ENCODE results near the gene HMCES. TPM values are rescaled to one million over a fixed set of nuclear protein-coding genes. Genes with fewer than 3 reads are reported as not detected.

Gene HMCES
- total and polyA plus RNA-seq, 5 donors from 2014 or later = 64.1 to 115 (median 91.2) TPM

- peaks cover 31% of the 10 kb centered on the region for H3K36me3 Mint-ChIP-seq
- ATAC-seq (ENCODE audit: low read depth in 2 of 2) (no peak), DNase-seq (no peak)
- Histone ChIP-seq H3K4me1 (ENCODE audit: control insufficient read depth, insufficient read depth, low read length, poor library complexity, severe bottlenecking) (no peaks in the 10 kb centered on the region), H3K27me3 (ENCODE audit: control insufficient read depth, insufficient read depth, low read length) (no peaks in the 10 kb centered on the region), H3K36me3 (ENCODE audit: control insufficient read depth, insufficient read depth, low read length) (peaks cover 62% of the 10 kb centered on the region), H3K4me3 (ENCODE audit: low read depth, low read length) (no peak overlapping the region), H3K9me3 (ENCODE audit: control insufficient read depth in 2 of 2, low read length in 2 of 2) (no peaks in the 10 kb centered on the region), H3K27ac (ENCODE audit: insufficient read depth, low read length, poor library complexity, severe bottlenecking) (no peak overlapping the region)
- no peaks in the 10 kb centered on the region for H3K9me3 Mint-ChIP-seq
- peaks cover 22 to 33% (median 23%) of the 10 kb centered on the region in 4 donors for H3K4me1 Mint-ChIP-seq
- H3K27ac Mint-ChIP-seq = peak overlapping the region in 2 of 3 donors; percentile 38 to 80
- no peak overlapping the region for H3K4me3 Mint-ChIP-seq
- H3K27me3 Mint-ChIP-seq = no peaks in the 10 kb centered on the region
These were observed 10.7 kb downstream of the HMCES start for GRCh38 chr3:129289201-129289921.

- H3K36me3 ChIP-seq (ENCODE audit: control insufficient read depth, insufficient read depth, low read length) = peaks cover 65% of the 10 kb centered on the region
- Mint-ChIP-seq H3K4me3 (no peak overlapping the region), H3K36me3 (peaks cover 43% of the 10 kb centered on the region)
These were observed 12.7 kb downstream of the HMCES start for GRCh38 chr3:129291236-129291886.

GRCh38 chr3:129295286-129295685 is 16.6 kb downstream of the HMCES start:
- ATAC-seq (ENCODE audit: low read depth in 2 of 2) (no peak), DNase-seq (no peak)
- Mint-ChIP-seq H3K9me3 (no peaks in the 10 kb centered on the region), H3K27ac (no peak overlapping the region), H3K4me1 (peaks cover 9 to 18% (median 14%) of the 10 kb centered on the region in 4 donors), H3K4me3 (no peak overlapping the region), H3K27me3 (no peaks in the 10 kb centered on the region), H3K36me3 (peaks cover 39% of the 10 kb centered on the region)
- no peak overlapping the region for H3K4me3 ChIP-seq (ENCODE audit: low read depth, low read length)
- H3K27ac ChIP-seq (ENCODE audit: insufficient read depth, low read length, poor library complexity, severe bottlenecking) = no peak overlapping the region
- no peaks in the 10 kb centered on the region for H3K9me3 ChIP-seq (ENCODE audit: control insufficient read depth in 2 of 2, low read length in 2 of 2)
- H3K27me3 ChIP-seq (ENCODE audit: control insufficient read depth, insufficient read depth, low read length) = no peaks in the 10 kb centered on the region
- peaks cover 71% of the 10 kb centered on the region for H3K36me3 ChIP-seq (ENCODE audit: control insufficient read depth, insufficient read depth, low read length)
- no peaks in the 10 kb centered on the region for H3K4me1 ChIP-seq (ENCODE audit: control insufficient read depth, insufficient read depth, low read length, poor library complexity, severe bottlenecking)

More at GRCh38 chr3:129291236-129291886, 12.7 kb downstream of the HMCES start:
- H3K27me3 ChIP-seq (ENCODE audit: control insufficient read depth, insufficient read depth, low read length) = no peaks in the 10 kb centered on the region
- no peak overlapping the region for H3K27ac ChIP-seq (ENCODE audit: insufficient read depth, low read length, poor library complexity, severe bottlenecking)
- no peak for ATAC-seq (ENCODE audit: low read depth in 2 of 2)
- peaks cover 13 to 23% (median 19%) of the 10 kb centered on the region in 4 donors for H3K4me1 Mint-ChIP-seq
- no peaks in the 10 kb centered on the region for H3K27me3 Mint-ChIP-seq
- DNase-seq = no peak
- H3K9me3 ChIP-seq (ENCODE audit: control insufficient read depth in 2 of 2, low read length in 2 of 2) = no peaks in the 10 kb centered on the region
- H3K9me3 Mint-ChIP-seq = no peaks in the 10 kb centered on the region
- H3K27ac Mint-ChIP-seq = no peak overlapping the region
- no peak overlapping the region for H3K4me3 ChIP-seq (ENCODE audit: low read depth, low read length)
- H3K4me1 ChIP-seq (ENCODE audit: control insufficient read depth, insufficient read depth, low read length, poor library complexity, severe bottlenecking) = no peaks in the 10 kb centered on the region

GRCh38 chr3:129304146-129304961 is 25.7 kb downstream of the HMCES start:
- H3K4me1 ChIP-seq (ENCODE audit: control insufficient read depth, insufficient read depth, low read length, poor library complexity, severe bottlenecking) = peaks cover 8% of the 10 kb centered on the region
- H3K4me3 Mint-ChIP-seq = peak overlapping the region in 1 of 4 donors; percentile 27
- H3K9me3 Mint-ChIP-seq = no peaks in the 10 kb centered on the region
- ATAC-seq (ENCODE audit: low read depth in 2 of 2) (no peak), DNase-seq (no peak)
- H3K36me3 Mint-ChIP-seq = peaks cover 37% of the 10 kb centered on the region
- peak overlapping the region in 2 of 3 donors; percentile 76 to 87 for H3K27ac Mint-ChIP-seq
- peaks cover 54% of the 10 kb centered on the region for H3K36me3 ChIP-seq (ENCODE audit: control insufficient read depth, insufficient read depth, low read length)
- H3K9me3 ChIP-seq (ENCODE audit: control insufficient read depth in 2 of 2, low read length in 2 of 2) = no peaks in the 10 kb centered on the region
- no peak overlapping the region for H3K4me3 ChIP-seq (ENCODE audit: low read depth, low read length)
- H3K27ac ChIP-seq (ENCODE audit: insufficient read depth, low read length, poor library complexity, severe bottlenecking) = no peak overlapping the region
- H3K27me3 ChIP-seq (ENCODE audit: control insufficient read depth, insufficient read depth, low read length) = no peaks in the 10 kb centered on the region
- H3K27me3 Mint-ChIP-seq = no peaks in the 10 kb centered on the region
- peaks cover 10 to 28% (median 19%) of the 10 kb centered on the region in 4 donors for H3K4me1 Mint-ChIP-seq

GRCh38 chr3:129304962-129305222 is 26.2 kb downstream of the HMCES start:
- no peak overlapping the region for H3K4me3 Mint-ChIP-seq
- no peak for ATAC-seq (ENCODE audit: low read depth in 2 of 2)
- no peaks in the 10 kb centered on the region for H3K27me3 ChIP-seq (ENCODE audit: control insufficient read depth, insufficient read depth, low read length)
- no peak overlapping the region for H3K27ac ChIP-seq (ENCODE audit: insufficient read depth, low read length, poor library complexity, severe bottlenecking)
- no peak overlapping the region for H3K4me3 ChIP-seq (ENCODE audit: low read depth, low read length)
- no peaks in the 10 kb centered on the region for H3K9me3 Mint-ChIP-seq
- H3K4me1 Mint-ChIP-seq = peaks cover 10 to 28% (median 19%) of the 10 kb centered on the region in 4 donors
- H3K4me1 ChIP-seq (ENCODE audit: control insufficient read depth, insufficient read depth, low read length, poor library complexity, severe bottlenecking) = peaks cover 8% of the 10 kb centered on the region
- no peaks in the 10 kb centered on the region for H3K27me3 Mint-ChIP-seq
- peaks cover 37% of the 10 kb centered on the region for H3K36me3 Mint-ChIP-seq
- H3K27ac Mint-ChIP-seq = peak overlapping the region in 2 of 3 donors; percentile 76 to 87
- no peaks in the 10 kb centered on the region for H3K9me3 ChIP-seq (ENCODE audit: control insufficient read depth in 2 of 2, low read length in 2 of 2)
- no peak for DNase-seq
- peaks cover 54% of the 10 kb centered on the region for H3K36me3 ChIP-seq (ENCODE audit: control insufficient read depth, insufficient read depth, low read length)

- peak in 1 of 3 donors; percentile 25 for DNase-seq
- peak overlapping the region in 3 of 4 donors; percentile 19 to 65 (median 24) for H3K4me3 Mint-ChIP-seq
- H3K27ac ChIP-seq (ENCODE audit: insufficient read depth, low read length, poor library complexity, severe bottlenecking) = peak overlapping the region; percentile 37
These were observed 27.0 kb downstream of the HMCES start for GRCh38 chr3:129305592-129306091.

GRCh38 chr3:129308636-129309035 is 30.0 kb downstream of the HMCES start:
- H3K36me3 Mint-ChIP-seq = peaks cover 21% of the 10 kb centered on the region

More at GRCh38 chr3:129305592-129306091, 27.0 kb downstream of the HMCES start:
- H3K36me3 ChIP-seq (ENCODE audit: control insufficient read depth, insufficient read depth, low read length) = peaks cover 49% of the 10 kb centered on the region
- H3K4me1 ChIP-seq (ENCODE audit: control insufficient read depth, insufficient read depth, low read length, poor library complexity, severe bottlenecking) = peaks cover 8% of the 10 kb centered on the region
- peaks cover 10 to 30% (median 19%) of the 10 kb centered on the region in 4 donors for H3K4me1 Mint-ChIP-seq
- H3K36me3 Mint-ChIP-seq = peaks cover 37% of the 10 kb centered on the region
- no peaks in the 10 kb centered on the region for H3K9me3 ChIP-seq (ENCODE audit: control insufficient read depth in 2 of 2, low read length in 2 of 2)
- no peaks in the 10 kb centered on the region for H3K27me3 ChIP-seq (ENCODE audit: control insufficient read depth, insufficient read depth, low read length)
- H3K27ac Mint-ChIP-seq = peak overlapping the region in 2 of 3 donors; percentile 26 to 83
- no peaks in the 10 kb centered on the region for H3K27me3 Mint-ChIP-seq
- no peak overlapping the region for H3K4me3 ChIP-seq (ENCODE audit: low read depth, low read length)
- ATAC-seq (ENCODE audit: low read depth in 2 of 2) = peak in 1 of 2 donors; percentile 43
- no peaks in the 10 kb centered on the region for H3K9me3 Mint-ChIP-seq

More at GRCh38 chr3:129308636-129309035, 30.0 kb downstream of the HMCES start:
- ATAC-seq (ENCODE audit: low read depth in 2 of 2) = no peak
- peaks cover 15% of the 10 kb centered on the region for H3K4me1 ChIP-seq (ENCODE audit: control insufficient read depth, insufficient read depth, low read length, poor library complexity, severe bottlenecking)
- peak in 1 of 3 donors; percentile 42 for DNase-seq
- H3K4me3 ChIP-seq (ENCODE audit: low read depth, low read length) = no peak overlapping the region
- no peaks in the 10 kb centered on the region for H3K9me3 ChIP-seq (ENCODE audit: control insufficient read depth in 2 of 2, low read length in 2 of 2)
- H3K27me3 ChIP-seq (ENCODE audit: control insufficient read depth, insufficient read depth, low read length) = no peaks in the 10 kb centered on the region
- no peak overlapping the region for H3K27ac ChIP-seq (ENCODE audit: insufficient read depth, low read length, poor library complexity, severe bottlenecking)
- Mint-ChIP-seq H3K4me3 (peak overlapping the region in 1 of 4 donors; percentile 28), H3K9me3 (no peaks in the 10 kb centered on the region), H3K4me1 (peaks cover 6 to 46% (median 28%) of the 10 kb centered on the region in 4 donors), H3K27me3 (no peaks in the 10 kb centered on the region), H3K27ac (no peak overlapping the region)
- peaks cover 23% of the 10 kb centered on the region for H3K36me3 ChIP-seq (ENCODE audit: control insufficient read depth, insufficient read depth, low read length)
